Effector memory CD4-positive, alpha-beta T cell (primary cell): ENCODE data around the gene BPNT1.
"Not testable (repeated sequence)": the region's sequence is repeated elsewhere in the genome, so short reads cannot be mapped to it uniquely, and the experiment has no call there.

Experiments used
- DNase-seq, 3 donors: peaks; one replicate each; pipeline ENCODE4 v3.0.0-alpha.2; 2020
- H3K27ac ChIP-seq: 2 replicates; pipeline ENCODE4 v1.7.0; 2013; ENCODE audit warnings: mild to moderate bottlenecking, low read length, moderate library complexity; ENCODE audit not compliant: insufficient read depth, poor library complexity, severe bottlenecking
- H3K27me3 ChIP-seq: replicated peaks from 2 replicates; pipeline ENCODE4 v1.7.0; 2013; ENCODE audit warnings: mild to moderate bottlenecking, low read length; ENCODE audit not compliant: insufficient read depth, control insufficient read depth, poor library complexity, severe bottlenecking
- H3K36me3 ChIP-seq: 2 replicates; pipeline ENCODE4 v1.7.0; 2013; ENCODE audit warnings: mild to moderate bottlenecking, low read length, moderate library complexity; ENCODE audit not compliant: control insufficient read depth, insufficient read depth
- H3K4me1 ChIP-seq: 2 replicates; pipeline ENCODE4 v1.7.0; 2013; ENCODE audit warnings: low read length, mild to moderate bottlenecking; ENCODE audit not compliant: control insufficient read depth, insufficient read depth, poor library complexity, severe bottlenecking
- H3K4me3 ChIP-seq: 2 replicates; pipeline ENCODE4 v1.7.0; 2013; ENCODE audit warnings: low read length, low read depth, mild to moderate bottlenecking; ENCODE audit not compliant: insufficient read depth, poor library complexity, severe bottlenecking
- H3K9me3 ChIP-seq: 2 replicates; pipeline ENCODE4 v1.7.0; 2013; ENCODE audit warnings: mild to moderate bottlenecking, low read length, moderate library complexity; ENCODE audit not compliant: control insufficient read depth

The BPNT1 gene

DNA sequence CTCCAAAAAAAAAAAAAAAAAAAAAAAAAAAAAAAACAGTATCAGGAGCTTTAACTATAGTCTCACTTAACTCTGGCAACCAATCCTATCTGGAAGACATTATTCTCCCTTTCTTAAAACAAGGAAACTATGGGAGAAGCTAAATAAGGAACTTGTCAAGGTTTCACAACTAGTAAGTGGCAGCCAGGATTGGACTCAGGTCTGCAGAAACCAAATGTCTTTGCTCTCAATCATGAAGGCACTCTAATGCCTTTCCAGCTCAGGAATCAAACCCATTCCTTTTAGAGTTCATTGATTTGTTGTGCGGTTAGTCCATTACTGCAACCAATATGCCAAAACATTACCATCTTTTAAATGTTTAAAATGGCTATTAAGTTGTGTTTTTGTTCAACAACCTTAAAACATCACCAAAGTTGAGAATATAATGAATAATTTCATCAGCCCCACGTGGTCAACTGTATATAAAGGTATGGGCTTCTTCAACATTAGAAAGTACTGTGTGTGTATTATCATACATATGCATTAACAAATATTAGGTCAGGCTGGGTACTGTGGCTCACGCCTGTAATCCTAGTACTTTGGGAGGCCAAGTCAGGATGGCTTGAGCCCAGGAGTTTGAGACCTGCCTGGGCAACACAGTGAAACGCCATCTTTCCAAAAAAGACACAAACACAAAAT is 44.8 kb downstream of the BPNT1 start:
- H3K27ac ChIP-seq: peak overlapping the region; percentile 91
- no peak for DNase-seq
- peak overlapping the region; percentile 97 for H3K4me3 ChIP-seq
- no peaks in the 10 kb centered on the region for H3K4me1 ChIP-seq
- H3K9me3 ChIP-seq: no peaks in the 10 kb centered on the region
- H3K27me3 ChIP-seq: no peaks in the 10 kb centered on the region
- peaks cover 11% of the 10 kb centered on the region for H3K36me3 ChIP-seq

DNA sequence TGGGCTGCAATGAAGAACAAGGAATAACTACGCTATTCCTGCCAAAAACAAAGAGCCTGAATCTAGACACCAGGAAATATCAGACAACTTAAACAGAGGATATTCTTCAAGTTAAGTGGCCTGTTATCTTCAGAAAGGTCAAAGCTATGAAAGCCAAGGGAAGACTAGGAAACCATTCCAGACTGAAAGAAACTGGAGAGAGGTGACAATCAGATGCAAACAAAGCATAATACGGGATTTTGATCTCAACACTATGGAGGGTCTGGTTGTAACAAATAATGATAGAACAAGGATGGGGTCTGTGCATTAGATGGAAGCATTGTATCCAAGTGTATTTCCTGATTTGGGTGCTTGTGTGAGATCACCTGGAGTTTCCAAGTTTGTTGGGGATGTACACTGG is 45.9 kb downstream of the BPNT1 start:
- Histone ChIP-seq H3K4me1 (no peaks in the 10 kb centered on the region), H3K9me3 (no peaks in the 10 kb centered on the region), H3K27ac (no peak overlapping the region), H3K36me3 (peaks cover 20% of the 10 kb centered on the region), H3K4me3 (no peak overlapping the region), H3K27me3 (no peaks in the 10 kb centered on the region)
- no peak for DNase-seq

- Histone ChIP-seq H3K9me3 (no peaks in the 10 kb centered on the region), H3K4me1 (no peaks in the 10 kb centered on the region), H3K27me3 (no peaks in the 10 kb centered on the region), H3K4me3 (no peak overlapping the region), H3K36me3 (peaks cover 23% of the 10 kb centered on the region), H3K27ac (no peak overlapping the region)
- DNase-seq: no peak
Measured at GRCh38 chr1:220040028-220040596, 49.5 kb downstream of the BPNT1 start.

GRCh38 chr1:220038640-220039039 is 50.9 kb downstream of the BPNT1 start:
- peaks cover 31% of the 10 kb centered on the region for H3K36me3 ChIP-seq
- no peaks in the 10 kb centered on the region for H3K9me3 ChIP-seq
- DNase-seq: no peak
- no peak overlapping the region for H3K4me3 ChIP-seq
- H3K4me1 ChIP-seq: no peaks in the 10 kb centered on the region
- no peaks in the 10 kb centered on the region for H3K27me3 ChIP-seq
- no peak overlapping the region for H3K27ac ChIP-seq

- not testable (repeated sequence) for H3K4me1 ChIP-seq, H3K27me3 ChIP-seq, DNase-seq, H3K4me3 ChIP-seq, H3K9me3 ChIP-seq, H3K27ac ChIP-seq
- peaks cover 38% of the 10 kb centered on the region for H3K36me3 ChIP-seq
Measured at GRCh38 chr1:220037810-220038209, 51.8 kb downstream of the BPNT1 start.

GRCh38 chr1:220032911-220033310 is 56.7 kb downstream of the BPNT1 start:
- no peaks in the 10 kb centered on the region for H3K4me1 ChIP-seq
- peaks cover 42% of the 10 kb centered on the region for H3K36me3 ChIP-seq
- no peak for DNase-seq
- H3K9me3 ChIP-seq: no peaks in the 10 kb centered on the region
- no peaks in the 10 kb centered on the region for H3K27me3 ChIP-seq
- no peak overlapping the region for H3K27ac ChIP-seq
- no peak overlapping the region for H3K4me3 ChIP-seq

DNA sequence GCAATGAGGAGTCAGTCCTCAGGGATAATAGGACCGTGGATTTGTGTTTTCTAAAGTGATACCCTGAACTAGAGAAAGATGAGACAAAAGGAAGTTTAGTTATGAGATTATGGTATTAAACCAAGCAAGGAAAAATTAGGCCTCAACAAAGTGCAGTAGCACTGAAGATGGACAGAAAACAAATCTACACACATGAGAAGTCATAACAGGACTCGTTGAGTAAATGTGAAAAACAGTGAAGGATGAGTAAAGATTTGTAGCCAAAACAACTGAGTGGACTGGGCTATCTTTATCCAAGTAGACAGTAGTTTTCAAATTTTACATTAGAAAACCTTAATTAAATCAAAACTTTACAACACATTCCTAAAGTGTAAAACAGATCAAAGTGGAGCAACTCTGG is 58.3 kb downstream of the BPNT1 start:
- DNase-seq: no peak
- no peaks in the 10 kb centered on the region for H3K4me1 ChIP-seq

GRCh38 chr1:220028346-220028895 is 61.2 kb downstream of the BPNT1 start:
- peaks cover 57% of the 10 kb centered on the region for H3K36me3 ChIP-seq
- H3K9me3 ChIP-seq: no peaks in the 10 kb centered on the region
- H3K4me3 ChIP-seq: no peak overlapping the region
- no peak for DNase-seq
- no peak overlapping the region for H3K27ac ChIP-seq
- H3K4me1 ChIP-seq: no peaks in the 10 kb centered on the region
- H3K27me3 ChIP-seq: no peaks in the 10 kb centered on the region

More for the DNA sequence above, 58.3 kb downstream of the BPNT1 start:
- Histone ChIP-seq H3K9me3 (no peaks in the 10 kb centered on the region), H3K27ac (no peak overlapping the region), H3K36me3 (peaks cover 43% of the 10 kb centered on the region), H3K27me3 (no peaks in the 10 kb centered on the region), H3K4me3 (no peak overlapping the region)

- no peak for DNase-seq
- no peak overlapping the region for H3K27ac ChIP-seq
- H3K9me3 ChIP-seq: no peaks in the 10 kb centered on the region
- no peaks in the 10 kb centered on the region for H3K4me1 ChIP-seq
- H3K27me3 ChIP-seq: no peaks in the 10 kb centered on the region
- H3K4me3 ChIP-seq: no peak overlapping the region
- H3K36me3 ChIP-seq: peaks cover 58% of the 10 kb centered on the region
Measured at GRCh38 chr1:220019071-220019470, 70.5 kb downstream of the BPNT1 start.

GRCh38 chr1:220013497-220013896 is 76.1 kb downstream of the BPNT1 start:
- Histone ChIP-seq H3K27ac (no peak overlapping the region), H3K4me1 (no peaks in the 10 kb centered on the region), H3K4me3 (no peak overlapping the region), H3K27me3 (no peaks in the 10 kb centered on the region), H3K36me3 (peaks cover 69% of the 10 kb centered on the region), H3K9me3 (no peaks in the 10 kb centered on the region)
- DNase-seq: no peak
